Adrenal gland (tissue), 12 donors: ENCODE data around the gene GABARAP. TPM values are rescaled to one million over a fixed set of nuclear protein-coding genes. Genes with fewer than 3 reads are reported as not detected.

Source experiments
- DNase-seq, 7 donors: peaks; one replicate each; pipeline ENCODE4 v3.0.0-alpha.2; 2019 to 2020
- H3K27ac ChIP-seq, 5 donors: fragments of 200-600 bp; sonication (generic) in 4 of 5; 1 replicate in 3 of 5; 2 replicates in 2 of 5; pipeline versions ENCODE4 v1.5.1 to v1.8.0; 2016 to 2020; ENCODE audit warnings: mild to moderate bottlenecking in 1 of 5
- H3K27me3 ChIP-seq: fragments of 200-600 bp; 2 replicates; pipeline ENCODE4 v1.8.0; 2021
- H3K36me3 ChIP-seq, 2 donors: fragments of 200-600 bp; replicated peaks in 1 of 2; 1 replicate in 1 of 2; 2 replicates in 1 of 2; pipeline versions ENCODE4 v1.5.1 to v1.8.0; 2018 to 2022
- H3K4me1 ChIP-seq, 2 donors: fragments of 200-600 bp; replicated peaks in 1 of 2; 1 replicate in 1 of 2; 2 replicates in 1 of 2; pipeline versions ENCODE4 v1.5.1 to v1.8.0; 2018 to 2021
- H3K4me3 ChIP-seq, 4 donors: fragments of 200-600 bp; sonication (generic) in 3 of 4; one replicate each; pipeline ENCODE4 v1.5.1; 2016 to 2018
- H3K9me3 ChIP-seq, 3 donors: fragments of 200-600 bp; sonication (generic) in 1 of 3; replicated peaks in 1 of 3; 1 replicate in 2 of 3; 2 replicates in 1 of 3; pipeline versions ENCODE4 v1.5.1 to v1.8.0; 2016 to 2021
- POLR2A ChIP-seq, 2 donors: fragments of 450-650 bp; IDR thresholded peaks; one replicate each; pipeline ENCODE4 v1.6.1; 2017; ENCODE audit warnings: antibody characterized with exemption in 2 of 2, mild to moderate bottlenecking in 2 of 2, moderate library complexity in 1 of 2
- WGBS, 4 donors: extraction: QIAGEN DNeasy Blood & Tissue Kit in 2 of 4; methylation state at CpG; one replicate each; pipeline versions ENCODE4 v1.1.5 to v1.1.7; 2013 to 2017; 5-methylcytosine and 5-hydroxymethylcytosine counted together
- intact Hi-C, 2 donors: fragments of 100-400 bp; cut with DNase I; formaldehyde crosslinking; loops; one replicate each; pipeline versions ENCODE4 v1.14.1 to v1.15.0; 2022 to 2023
- polyA plus RNA-seq, 3 donors: library from polyadenylated mRNA; stranded (reverse); fragments of 200-250 nt in 2 of 3; fragments of 350-450 nt in 1 of 3; fragmentation: Illumina TruSeq in 1 of 3; extraction: RNeasy Lipid Tissue Mini Kit (QIAGEN cat#74804) in 1 of 3; gene quantifications; one replicate each; pipeline ENCODE4 v1.2.3, GENCODE V29; 2013 to 2014
- total RNA-seq, 9 donors: library from RNA; depleted of rRNA in 4 of 9; stranded (reverse); fragments of >200 nt in 4 of 9; fragments of 120-200 nt in 1 of 9; fragmentation: NEBNext Ultra II Directional in 1 of 9; extraction: Animal tissue kit (Norgen Biotek cat#: 25700) in 1 of 9; gene quantifications; one replicate each; pipeline versions ENCODE4 v1.1.0 to v1.2.4, GENCODE V29; 2013 to 2023
- TF ChIP-seq, protein P1 (sequence below), 6 experiments: fragments of 450-650 bp in 4 of 6; fragments of 200-600 bp in 2 of 6; sonication (generic) in 1 of 6; IDR thresholded peaks; 1 replicate in 5 of 6; 2 replicates in 1 of 6; pipeline versions ENCODE4 v1.5.1 to v1.8.0; 2016 to 2021; ENCODE audit warnings: antibody characterized with exemption in 6 of 6, mild to moderate bottlenecking in 2 of 6, moderate library complexity in 1 of 6
- donor health status: healthy with polysubstance abuse.
- donor health status: Bipolar disorder and iron deficiency.
- donor health status: DM: yes; HTN: yes; CAD: no.
- donor health status: DM: no; HTN: no; CAD: no.
- donor health status: DM: no; HTN: no; CAD: no.
- donor health status: DM: yes; HTN: yes; CAD: no.

The GABARAP gene
- total and polyA plus RNA-seq, 12 donors: 195 to 1,285 (median 840) TPM

- no peaks in the 10 kb centered on the region for H3K9me3 ChIP-seq
- H3K4me3 ChIP-seq: peak overlapping the region; percentile 48 to 99 (median 82)
- intact Hi-C loops: no loop called here
- peaks cover 0 to 38% of the 10 kb centered on the region in 2 donors for H3K36me3 ChIP-seq
- H3K27ac ChIP-seq: peak overlapping the region; percentile 86 to 100 (median 97)
- peak; percentile 75 to 90 (median 83) for DNase-seq
- no peaks in the 10 kb centered on the region for H3K27me3 ChIP-seq
- TF ChIP-seq POLR2A (IDR thresholded peaks at IDR 0.05): no peak
- TF ChIP-seq, protein P1, sequence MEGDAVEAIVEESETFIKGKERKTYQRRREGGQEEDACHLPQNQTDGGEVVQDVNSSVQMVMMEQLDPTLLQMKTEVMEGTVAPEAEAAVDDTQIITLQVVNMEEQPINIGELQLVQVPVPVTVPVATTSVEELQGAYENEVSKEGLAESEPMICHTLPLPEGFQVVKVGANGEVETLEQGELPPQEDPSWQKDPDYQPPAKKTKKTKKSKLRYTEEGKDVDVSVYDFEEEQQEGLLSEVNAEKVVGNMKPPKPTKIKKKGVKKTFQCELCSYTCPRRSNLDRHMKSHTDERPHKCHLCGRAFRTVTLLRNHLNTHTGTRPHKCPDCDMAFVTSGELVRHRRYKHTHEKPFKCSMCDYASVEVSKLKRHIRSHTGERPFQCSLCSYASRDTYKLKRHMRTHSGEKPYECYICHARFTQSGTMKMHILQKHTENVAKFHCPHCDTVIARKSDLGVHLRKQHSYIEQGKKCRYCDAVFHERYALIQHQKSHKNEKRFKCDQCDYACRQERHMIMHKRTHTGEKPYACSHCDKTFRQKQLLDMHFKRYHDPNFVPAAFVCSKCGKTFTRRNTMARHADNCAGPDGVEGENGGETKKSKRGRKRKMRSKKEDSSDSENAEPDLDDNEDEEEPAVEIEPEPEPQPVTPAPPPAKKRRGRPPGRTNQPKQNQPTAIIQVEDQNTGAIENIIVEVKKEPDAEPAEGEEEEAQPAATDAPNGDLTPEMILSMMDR (IDR thresholded peaks at IDR 0.05): peak; percentile 7 to 52 (median 48)
- H3K4me1 ChIP-seq: peaks cover 46 to 71% of the 10 kb centered on the region in 2 donors
- WGBS, 4 donors: 15 to 19% (median 17%) methylated on average over 7 to 11 of the region's 11 CpGs
Measured at GRCh38 chr17:7220593-7221277, 21.5 kb downstream of the GABARAP start.

- 0 to 2% (median 1%) methylated on average over 22 to 63 of the region's 63 CpGs for WGBS, 4 donors
- DNase-seq: peak; percentile 92 to 97 (median 95)
- intact Hi-C loops: no loop called here
- peaks cover 45 to 78% of the 10 kb centered on the region in 2 donors for H3K4me1 ChIP-seq
- H3K4me3 ChIP-seq: peak within 1 kb of the TSS; percentile 48 to 99 (median 82)
- H3K9me3 ChIP-seq: no peaks in the 10 kb centered on the region
- no peaks in the 10 kb centered on the region for H3K27me3 ChIP-seq
- peak; percentile 88 to 98 for TF ChIP-seq POLR2A (IDR thresholded peaks at IDR 0.05)
- TF ChIP-seq, protein P1 (IDR thresholded peaks at IDR 0.05): no peak
- peak within 1 kb of the TSS; percentile 86 to 100 (median 97) for H3K27ac ChIP-seq
- peaks cover 0 to 30% of the 10 kb centered on the region in 2 donors for H3K36me3 ChIP-seq
Measured at GRCh38 chr17:7219812-7220592, 22.2 kb downstream of the GABARAP start, which contains the start of the genes ACADVL and DLG4. TSS of gene ACADVL (plus strand) at chr17:7219938. CDS start at chr17:7219985, 47 bp downstream. TSS of gene DLG4 (minus strand) at chr17:7219836.

GRCh38 chr17:7219229-7219811 is 22.9 kb downstream of the GABARAP start:
- peak in 1 of 7 donors; percentile 35 for DNase-seq
- H3K4me1 ChIP-seq: peaks cover 40 to 79% of the 10 kb centered on the region in 2 donors
- H3K27me3 ChIP-seq: no peaks in the 10 kb centered on the region
- intact Hi-C loops: no loop called here
- peak overlapping the region in 2 of 4 donors; percentile 87 to 99 for H3K4me3 ChIP-seq
- TF ChIP-seq POLR2A (IDR thresholded peaks at IDR 0.05): no peak
- TF ChIP-seq, protein P1 (IDR thresholded peaks at IDR 0.05): no peak
- H3K9me3 ChIP-seq: no peaks in the 10 kb centered on the region
- WGBS, 4 donors: 16 to 19% (median 16%) methylated on average over 11 to 12 of the region's 12 CpGs
- peak overlapping the region; percentile 86 to 100 (median 97) for H3K27ac ChIP-seq
- peaks cover 0 to 26% of the 10 kb centered on the region in 2 donors for H3K36me3 ChIP-seq

DNA sequence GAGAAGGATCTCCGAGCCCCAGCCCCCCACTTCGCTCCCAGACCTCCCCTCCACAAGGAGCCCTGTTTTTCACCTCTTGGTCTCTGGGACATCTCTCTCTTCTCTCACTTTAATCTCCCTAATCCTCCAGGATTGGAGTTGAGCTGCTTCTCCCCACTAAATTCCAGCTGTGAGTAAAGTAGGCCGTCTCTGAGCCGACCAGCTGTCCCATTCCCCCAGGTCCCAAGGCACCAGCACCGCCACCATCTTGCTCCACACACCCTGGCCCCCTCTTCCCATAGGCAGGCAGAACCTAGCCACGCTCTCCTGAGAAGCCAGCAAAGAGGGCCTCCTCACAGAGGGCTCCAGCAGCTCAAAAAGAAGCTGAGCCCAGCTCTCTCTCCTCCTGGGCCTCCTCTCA is 23.5 kb downstream of the GABARAP start:
- H3K27ac ChIP-seq: peak overlapping the region in 2 of 5 donors; percentile 99 to 100
- peak in 2 of 7 donors; percentile 27 to 39 for DNase-seq
- H3K27me3 ChIP-seq: no peaks in the 10 kb centered on the region
- TF ChIP-seq, protein P1 (IDR thresholded peaks at IDR 0.05): no peak
- TF ChIP-seq POLR2A (IDR thresholded peaks at IDR 0.05): no peak
- WGBS, 4 donors: 69 to 82% (median 80%) methylated on average over 6 of the region's 6 CpGs
- peaks cover 45 to 78% of the 10 kb centered on the region in 2 donors for H3K4me1 ChIP-seq
- no peak overlapping the region for H3K4me3 ChIP-seq
- intact Hi-C loops: no loop called here
- H3K9me3 ChIP-seq: no peaks in the 10 kb centered on the region
- H3K36me3 ChIP-seq: peaks cover 0 to 20% of the 10 kb centered on the region in 2 donors
